NCI-H1105 treated with DMSO at 0.1 percent for 48 hours (cell line): Measurements from ENCODE around the gene CNTNAP2.

Source experiments
- DNase-seq: peaks from one replicate; lab custom pipeline; 2025; lab: John Stamatoyannopoulos, UW

CNTNAP2 gene

DNA sequence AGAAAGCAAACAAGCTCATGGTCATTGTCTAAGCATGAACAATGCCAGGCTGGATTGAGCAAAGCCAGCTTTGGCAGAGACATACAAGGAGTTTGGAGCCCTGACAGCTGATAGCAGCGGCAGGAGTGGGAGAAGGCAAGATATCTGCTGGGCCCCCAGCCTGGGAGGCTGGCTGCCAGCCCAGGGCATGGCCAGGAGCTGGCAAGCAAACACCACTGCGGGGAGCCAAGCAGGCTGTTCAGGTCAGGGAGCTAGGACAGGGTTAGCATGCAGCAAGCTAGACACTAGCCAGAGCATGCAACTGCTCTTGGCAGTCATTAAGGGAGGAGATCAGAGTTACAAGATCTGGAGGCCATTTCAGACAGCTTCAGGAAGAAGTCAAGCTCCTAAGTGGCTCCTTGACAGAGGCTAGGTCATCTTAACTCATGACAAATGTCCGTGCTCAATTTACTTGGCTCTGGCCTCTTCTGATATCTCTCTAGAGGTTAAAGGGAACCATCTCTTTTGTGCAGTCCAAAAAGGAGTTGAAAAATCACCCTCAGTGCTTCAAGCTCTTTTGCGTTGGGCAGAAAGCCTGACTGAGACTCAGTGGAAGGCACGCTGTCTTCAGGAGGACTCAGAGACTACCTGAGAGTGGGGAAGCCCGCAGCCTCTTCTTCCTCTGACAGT is 2037.1 kb downstream of the CNTNAP2 start:
- peak; percentile 73 for DNase-seq

DNA sequence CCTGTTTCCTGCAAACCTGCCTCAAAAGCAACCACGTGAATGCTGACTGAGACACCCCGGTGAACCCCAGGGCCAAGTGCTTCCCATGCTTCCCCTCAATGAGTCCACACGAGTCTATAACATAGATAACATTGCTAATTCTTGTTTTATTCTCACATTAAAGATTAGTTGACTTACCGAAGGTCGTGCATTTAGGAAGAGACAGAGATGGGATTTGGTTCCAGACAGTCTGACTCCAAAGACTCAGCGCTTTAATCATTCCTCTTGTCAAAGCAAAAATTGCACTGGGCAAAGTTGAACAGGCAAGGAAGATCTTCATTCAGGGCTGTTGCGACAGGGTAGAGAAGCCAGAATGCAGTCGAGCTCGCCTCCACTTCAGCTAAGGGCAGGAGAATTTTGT is 2038.4 kb downstream of the CNTNAP2 start:
- DNase-seq = no peak

DNA sequence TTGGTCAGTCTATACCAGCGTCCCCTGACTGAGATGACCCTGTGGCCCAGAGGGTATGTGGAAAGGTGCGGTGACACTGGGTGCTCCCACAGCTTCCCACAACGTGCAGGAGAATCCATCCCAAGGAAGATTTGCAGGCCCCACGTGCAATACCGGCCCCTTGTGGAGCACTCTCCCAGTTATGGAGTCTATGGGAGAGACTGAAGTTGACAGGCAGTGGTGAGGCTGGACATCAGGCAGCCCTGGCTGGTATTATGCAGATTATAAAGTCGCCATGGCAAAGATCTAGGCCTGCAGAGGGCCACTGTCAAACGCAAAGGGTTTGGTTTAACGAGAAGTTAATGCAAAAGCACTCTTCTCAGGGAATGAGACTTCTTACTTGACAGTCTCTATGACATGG is 2039.2 kb downstream of the CNTNAP2 start:
- DNase-seq = no peak

GRCh38 chr7:148156233-148156632 is 2039.6 kb downstream of the CNTNAP2 start:
- no peak for DNase-seq

DNA sequence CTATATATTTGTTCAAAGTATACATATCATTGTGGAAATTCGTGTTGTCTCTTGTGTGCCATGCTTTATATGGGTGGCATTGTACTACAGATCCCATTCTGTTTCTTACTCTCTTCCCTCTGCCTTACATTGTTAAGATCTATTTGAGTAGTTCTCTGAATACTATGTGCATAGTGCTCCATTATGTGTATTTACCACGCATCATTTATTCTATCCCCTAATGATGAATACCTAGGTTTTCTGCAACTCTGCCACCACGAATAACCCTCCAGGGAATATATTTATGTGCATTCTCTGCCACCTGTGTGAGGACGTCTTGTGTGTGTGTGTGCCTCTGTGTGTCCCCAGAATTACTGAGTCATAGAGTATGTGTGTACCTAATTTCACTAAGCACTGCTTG is 2042.7 kb downstream of the CNTNAP2 start:
- DNase-seq = no peak

GRCh38 chr7:148161776-148162175 is 2045.2 kb downstream of the CNTNAP2 start:
- DNase-seq = no peak

GRCh38 chr7:148162808-148163207 is 2046.2 kb downstream of the CNTNAP2 start:
- no peak for DNase-seq

- DNase-seq = no peak
These were observed 2046.6 kb downstream of the CNTNAP2 start for GRCh38 chr7:148163246-148163645.

DNA sequence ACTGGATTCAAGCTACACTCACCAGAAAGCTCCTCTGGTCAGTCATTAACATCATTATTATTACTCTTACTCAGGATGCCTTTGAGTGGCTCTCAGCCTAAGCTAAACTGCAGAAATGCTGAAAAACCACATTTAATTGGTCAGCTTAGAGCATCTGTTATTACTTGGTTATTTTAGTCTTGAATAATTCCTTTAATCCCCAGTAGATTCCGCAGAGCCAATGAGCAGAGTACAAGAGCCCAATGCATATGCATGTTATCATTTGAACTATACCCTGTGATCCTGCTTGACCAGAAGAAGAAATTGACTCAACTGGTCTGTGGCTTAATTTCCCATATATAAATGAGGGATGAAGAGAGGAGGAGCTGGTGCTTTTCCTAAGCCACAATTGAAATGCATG is 2056.3 kb downstream of the CNTNAP2 start:
- no peak for DNase-seq

DNA sequence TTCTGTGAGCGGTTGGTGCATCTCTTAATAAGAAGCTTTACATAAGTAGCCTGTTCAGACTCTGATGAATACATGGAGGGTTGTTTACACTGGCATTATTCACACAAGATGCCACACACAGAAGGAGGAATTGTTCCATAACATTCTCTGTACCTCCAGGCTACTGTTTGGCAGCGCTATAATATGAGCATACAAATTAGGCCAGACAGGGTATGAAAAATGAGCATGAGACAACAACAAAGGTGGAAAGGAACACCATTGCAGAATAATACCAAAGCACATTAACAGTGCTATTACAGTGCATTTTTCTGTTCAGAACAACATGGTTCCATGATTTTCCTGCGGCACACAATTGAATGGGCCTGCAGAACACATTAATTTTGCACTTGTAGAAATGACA is 2056.8 kb downstream of the CNTNAP2 start:
- peak; percentile 27 for DNase-seq

DNA sequence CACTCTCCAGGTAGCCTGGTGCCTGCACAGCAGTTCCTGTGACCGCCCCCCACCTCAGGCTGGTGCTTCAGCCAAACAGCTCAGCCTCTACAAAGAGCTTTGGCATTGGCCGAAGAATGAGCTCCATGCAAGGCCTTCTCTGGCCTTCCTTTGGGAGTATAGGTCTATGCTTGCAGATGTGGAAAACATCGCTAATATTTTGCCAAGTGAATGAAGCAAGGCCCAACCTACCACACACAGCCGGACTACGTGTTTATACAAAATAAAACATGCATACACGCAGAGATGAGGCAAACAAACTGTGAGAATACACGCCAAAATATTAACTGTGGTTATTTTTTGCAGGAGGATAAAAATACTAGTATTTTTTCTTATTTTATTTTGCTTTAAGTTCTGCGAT is 2057.8 kb downstream of the CNTNAP2 start:
- no peak for DNase-seq

DNA sequence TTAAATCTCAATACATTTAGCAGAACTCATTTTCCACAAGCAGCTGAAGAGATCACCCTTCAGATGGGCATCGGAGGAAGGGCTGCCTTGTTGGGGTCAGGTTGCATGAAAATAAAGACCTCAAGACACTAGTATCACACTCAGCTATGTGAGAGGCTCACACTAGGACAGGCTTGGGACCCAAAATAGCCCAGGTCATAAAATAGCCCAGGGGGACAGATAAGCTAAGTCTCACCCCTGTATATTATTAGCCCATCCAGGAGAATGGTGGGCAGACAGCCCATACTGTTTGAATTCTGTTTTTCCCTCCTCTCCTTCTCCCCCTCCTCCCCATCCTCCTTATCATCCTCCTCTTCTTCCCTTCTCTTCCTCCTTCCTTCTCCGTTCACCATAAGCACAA is 2058.9 kb downstream of the CNTNAP2 start:
- no peak for DNase-seq

- DNase-seq = no peak
These were observed 2061.4 kb downstream of the CNTNAP2 start for GRCh38 chr7:148177972-148178371.

DNA sequence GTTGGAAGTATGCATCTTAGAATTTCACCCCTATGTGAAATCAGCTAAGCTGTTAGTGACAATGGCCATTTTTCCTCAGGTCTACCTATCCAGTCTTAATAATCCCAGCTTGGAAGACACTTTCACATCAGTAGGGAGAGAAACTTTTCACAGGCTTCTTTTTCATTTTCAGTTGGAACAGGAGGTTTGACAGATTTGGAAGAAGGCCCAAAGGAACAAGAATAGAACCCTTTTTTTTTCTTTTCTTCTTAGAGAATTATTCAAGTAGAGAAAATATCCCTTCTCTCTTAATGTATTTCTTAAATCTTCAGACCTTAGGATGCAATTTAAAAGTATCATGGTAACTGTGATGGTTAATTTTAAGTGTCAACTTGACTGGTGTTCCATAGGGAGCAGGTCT is 2063.5 kb downstream of the CNTNAP2 start:
- DNase-seq = no peak

- no peak for DNase-seq
These were observed 2065.7 kb downstream of the CNTNAP2 start for GRCh38 chr7:148182264-148182663.

DNA sequence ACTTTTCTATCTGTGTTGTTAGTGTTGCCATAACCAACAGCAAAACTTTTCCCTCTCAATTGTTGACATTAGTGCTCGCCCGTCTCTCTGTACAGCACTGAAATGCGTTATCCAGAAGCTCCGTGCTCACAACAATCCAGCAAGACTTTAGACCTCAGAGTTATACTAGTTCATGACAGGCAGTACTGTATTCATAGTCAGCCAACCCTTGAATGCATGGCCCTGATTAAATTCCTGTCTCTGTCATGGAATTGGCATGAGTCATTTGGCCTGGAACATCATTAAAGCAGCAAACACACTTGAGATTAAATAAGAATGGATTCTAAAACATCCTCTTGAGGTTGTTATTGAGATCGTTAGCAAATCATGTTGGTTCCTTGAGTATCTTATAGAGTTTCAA is 2068.4 kb downstream of the CNTNAP2 start:
- no peak for DNase-seq

- DNase-seq = no peak
These were observed 2070.9 kb downstream of the CNTNAP2 start for GRCh38 chr7:148187471-148187870.

DNA sequence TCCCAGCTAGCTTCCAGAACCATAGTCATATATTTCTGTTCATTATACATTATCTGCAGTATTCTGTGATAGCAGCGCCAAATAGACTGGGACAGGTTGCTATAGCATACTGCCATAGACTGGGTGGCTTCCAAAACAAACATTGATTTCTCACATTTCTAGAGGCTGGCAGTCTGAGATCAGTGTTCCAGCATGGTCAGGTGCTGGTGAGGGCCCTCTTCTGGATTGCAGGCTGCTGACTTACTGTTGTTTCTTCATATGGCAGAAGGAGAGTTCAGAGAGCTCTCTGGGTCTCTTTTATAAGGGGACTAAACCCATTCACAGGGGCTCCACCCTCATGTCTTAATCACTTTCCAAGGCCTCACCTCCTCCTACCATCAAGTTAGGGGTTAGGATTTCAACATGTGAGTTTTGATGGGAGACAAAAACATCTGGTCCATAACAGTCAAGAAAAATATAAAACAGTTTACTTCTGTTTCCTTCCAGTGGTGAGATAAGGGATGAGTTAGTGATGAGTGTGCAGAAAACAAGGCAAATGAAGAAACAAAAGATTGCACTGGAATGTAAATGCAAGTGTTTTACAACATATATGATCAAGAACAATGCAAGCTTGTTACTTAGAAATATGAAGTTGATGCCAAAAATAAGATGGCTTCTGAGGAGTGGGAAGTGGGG is 2074.9 kb downstream of the CNTNAP2 start:
- peak; percentile 67 for DNase-seq

DNA sequence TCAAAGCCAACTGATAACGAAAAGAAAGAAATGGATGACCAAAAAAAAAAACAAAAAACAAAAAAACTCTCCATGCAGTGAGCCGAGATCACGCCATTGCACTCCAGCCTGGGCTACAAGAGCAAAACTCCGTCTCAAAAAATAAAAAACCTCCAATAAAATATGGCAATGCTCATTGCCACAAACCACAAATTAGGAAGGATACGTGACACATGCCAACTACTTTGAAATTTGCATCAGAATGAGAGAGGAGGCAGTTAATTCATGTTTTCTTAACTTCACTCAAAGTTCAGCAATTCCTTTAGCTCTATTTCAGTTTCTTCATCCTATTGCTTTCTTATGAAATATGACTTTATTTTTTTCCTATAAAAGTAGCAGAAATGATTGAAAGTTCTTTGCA is 2075.9 kb downstream of the CNTNAP2 start:
- DNase-seq = no peak

DNA sequence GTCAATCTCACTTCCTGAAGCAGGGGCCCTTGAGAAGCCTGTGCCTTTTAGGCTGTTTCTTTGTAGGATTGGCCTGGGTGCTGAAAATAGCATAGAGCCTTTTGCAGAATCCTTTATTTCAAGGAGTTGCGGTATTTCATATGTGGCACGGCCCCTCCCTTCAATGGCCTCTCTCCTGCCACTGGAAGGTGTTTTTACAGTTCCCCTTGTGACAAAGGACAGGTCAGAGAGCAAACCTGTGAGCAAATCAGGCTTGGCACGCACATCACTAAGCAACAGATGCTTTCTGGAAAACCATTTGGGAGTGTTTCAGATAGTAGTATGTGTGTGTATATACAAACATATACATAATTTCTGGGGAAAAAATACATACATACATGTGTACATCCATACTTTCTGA is 2085.4 kb downstream of the CNTNAP2 start:
- DNase-seq = no peak

GRCh38 chr7:148204639-148205304 is 2088.2 kb downstream of the CNTNAP2 start:
- DNase-seq = peak; percentile 15

DNA sequence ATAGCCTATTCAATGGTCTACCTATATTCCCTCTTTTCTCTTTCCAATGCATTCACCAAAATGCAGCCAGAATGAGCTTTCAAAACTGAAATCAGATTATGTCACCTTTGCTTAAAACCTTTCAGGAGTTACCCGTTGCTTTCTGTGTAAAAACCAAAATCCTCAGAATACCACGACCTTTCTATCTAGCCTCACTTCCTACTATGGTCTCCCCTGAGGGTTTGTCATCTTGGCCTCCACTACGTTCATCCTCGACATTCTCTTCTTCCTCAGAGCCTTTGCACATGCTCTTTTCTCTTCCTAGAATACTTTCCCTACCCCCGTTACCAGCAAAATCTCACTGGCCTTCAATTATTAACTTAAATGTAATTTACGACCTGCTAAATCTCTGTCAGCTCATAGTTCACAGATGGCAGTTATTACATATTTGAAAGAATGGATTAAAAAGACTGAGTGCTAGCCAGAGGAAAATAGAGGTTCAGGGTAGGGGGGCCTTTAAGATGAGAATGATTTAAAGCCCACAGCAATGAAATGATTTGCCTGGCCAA is 2093.1 kb downstream of the CNTNAP2 start:
- no peak for DNase-seq

DNA sequence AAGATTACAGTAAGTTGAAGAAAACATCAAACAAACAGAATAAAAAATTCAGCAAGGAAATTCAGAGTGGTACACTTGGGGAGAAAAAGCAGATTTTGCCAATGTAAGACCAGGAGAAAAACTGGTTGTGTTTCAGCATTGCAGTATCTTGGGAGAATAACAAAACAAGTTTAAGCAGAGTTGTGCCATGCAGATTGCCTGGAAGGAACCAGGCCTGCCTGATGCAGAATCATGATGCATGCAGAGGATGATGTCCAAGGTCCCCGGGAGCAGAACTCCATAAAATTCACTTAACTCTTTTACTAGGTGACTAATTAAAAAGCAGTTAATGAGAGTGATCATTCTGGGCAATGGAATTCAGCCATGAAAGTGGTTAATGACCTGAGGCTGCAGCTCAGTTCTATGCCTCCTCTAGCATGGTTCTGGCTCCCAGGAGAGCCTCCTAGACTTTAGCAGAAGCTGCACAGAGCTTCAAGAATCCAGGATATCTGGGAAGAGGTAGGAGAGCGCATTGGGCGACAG is 2094.3 kb downstream of the CNTNAP2 start:
- no peak for DNase-seq
